HG03280 (cell line): Measurements from ENCODE around the gene BIRC2.
"Not testable (repeated sequence)": the region's sequence is repeated elsewhere in the genome, so short reads cannot be mapped to it uniquely, and the experiment has no call there.

Experiments
- ATAC-seq: cut with Tn5 transposase; IDR thresholded peaks from one replicate; pipeline ENCODE4 v1.9.1; 2021; ENCODE audit warnings: mild to moderate bottlenecking, moderate library complexity; ENCODE audit not compliant: unreplicated experiment

Gene BIRC2

DNA sequence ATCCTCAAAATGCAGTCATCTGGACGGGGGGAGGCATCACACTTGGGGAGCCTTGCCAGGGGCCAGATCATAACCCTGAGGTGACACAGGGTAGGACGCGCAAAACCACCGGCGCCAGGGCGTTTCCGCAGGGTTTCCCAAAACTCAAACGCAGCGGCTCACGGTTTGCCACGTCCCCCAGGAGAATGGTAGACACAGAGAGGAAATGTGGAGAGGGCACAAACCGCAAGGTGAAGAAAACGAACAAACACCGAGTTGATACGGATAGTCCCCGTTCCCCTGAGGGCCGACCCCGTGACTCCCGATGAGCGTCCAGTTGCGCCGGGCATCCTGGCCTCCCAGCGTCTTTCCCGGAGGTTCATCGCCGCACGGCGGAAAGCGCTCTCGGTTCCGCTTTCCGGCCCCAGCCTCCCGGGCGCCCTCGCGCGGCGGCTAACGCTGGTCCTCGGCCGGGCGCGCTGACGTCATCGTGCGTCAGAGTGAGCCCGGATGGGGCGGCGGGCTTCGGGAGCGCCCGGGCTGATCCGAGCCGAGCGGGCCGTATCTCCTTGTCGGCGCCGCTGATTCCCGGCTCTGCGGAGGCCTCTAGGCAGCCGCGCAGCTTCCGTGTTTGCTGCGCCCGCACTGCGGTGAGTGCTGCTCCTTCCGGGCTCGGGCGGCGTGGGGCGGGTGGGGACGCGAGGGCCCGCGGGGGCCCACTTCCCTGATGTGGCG lies at the start of gene BIRC2:
Gene BIRC2 (plus strand): TSS at position 467 of the 714 bp plus-strand sequence. CDS start 2,641 bp downstream, outside the sequence.
- ATAC-seq = peak; percentile 93

- ATAC-seq = not testable (repeated sequence)
Observed at GRCh38 chr11:102300837-102301236, 46.2 kb upstream of the BIRC2 start.

DNA sequence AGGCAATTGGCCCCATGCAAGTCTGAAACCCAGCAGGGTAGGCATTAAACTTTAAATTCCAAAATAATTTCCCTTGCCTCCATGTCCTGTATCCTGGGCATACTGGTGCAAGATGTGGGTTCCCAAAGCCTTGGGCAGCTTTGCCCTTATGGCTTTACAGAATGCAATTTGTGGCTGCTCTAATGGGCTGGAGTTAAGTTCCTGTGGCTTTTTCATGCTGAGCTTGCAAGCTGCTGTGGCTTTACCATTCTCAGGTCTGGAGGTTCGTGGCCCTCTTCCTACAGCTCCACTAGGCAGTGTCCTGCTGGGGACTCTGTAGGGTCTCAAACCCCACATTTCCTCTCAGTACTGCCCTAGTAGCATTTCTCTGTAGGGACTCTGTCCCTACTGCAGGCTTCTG lies 44.8 kb upstream of the BIRC2 start:
- ATAC-seq = no peak

DNA sequence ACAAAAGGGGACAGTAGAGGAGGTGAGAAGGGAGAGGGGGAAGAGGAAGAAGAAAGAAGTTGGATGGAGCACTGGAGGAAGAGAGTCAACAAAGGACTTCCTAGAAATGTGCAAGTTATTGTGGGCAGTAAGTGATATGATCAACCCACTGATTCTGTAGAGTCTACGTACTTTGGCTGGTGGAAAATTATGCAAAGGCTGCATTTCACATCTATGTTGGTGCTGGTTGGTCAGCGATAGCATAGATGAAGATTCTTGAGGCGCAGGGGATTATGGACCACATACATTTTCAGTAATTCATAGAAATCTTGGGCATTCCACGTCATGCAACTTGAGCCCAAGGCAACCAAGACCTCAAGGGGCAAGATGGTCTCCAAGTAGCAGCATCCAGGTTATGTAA lies 42.3 kb upstream of the BIRC2 start:
- no peak for ATAC-seq

DNA sequence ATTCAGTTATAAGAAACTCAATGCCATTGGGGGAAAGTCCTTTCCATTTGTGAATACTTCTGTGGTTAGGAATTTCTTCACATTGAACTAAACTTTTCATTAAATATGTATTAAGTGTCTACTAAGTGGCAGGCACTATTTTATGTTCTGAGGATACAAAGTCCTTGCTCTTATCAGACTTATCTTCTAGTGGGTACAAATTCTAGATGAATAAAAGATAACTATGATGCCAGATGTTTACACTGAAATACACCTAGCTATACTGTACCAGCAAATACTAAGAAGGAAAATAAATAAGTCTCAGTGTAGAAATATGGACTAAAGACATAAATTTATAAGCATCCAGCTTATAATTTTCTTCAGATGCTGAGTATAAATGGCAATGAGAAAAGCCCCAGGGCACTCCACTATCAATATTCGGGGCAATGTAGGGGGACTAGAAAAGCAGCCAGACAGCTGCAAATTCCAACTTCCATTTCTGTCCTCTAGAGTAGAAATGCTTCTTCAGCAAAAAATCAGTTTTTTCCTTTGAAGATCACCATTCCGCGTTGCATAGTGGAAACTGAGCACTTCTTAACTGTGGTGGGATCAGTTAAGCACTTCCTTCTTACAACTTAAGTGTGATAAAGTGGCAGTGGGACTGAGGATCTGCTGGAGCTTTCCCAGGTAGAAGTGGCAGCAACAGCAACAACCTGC lies 41.5 kb upstream of the BIRC2 start:
- no peak for ATAC-seq

- ATAC-seq = no peak
Observed at GRCh38 chr11:102306048-102306597, 40.9 kb upstream of the BIRC2 start.

GRCh38 chr11:102306817-102307726 lies 39.9 kb upstream of the BIRC2 start:
- ATAC-seq = no peak

DNA sequence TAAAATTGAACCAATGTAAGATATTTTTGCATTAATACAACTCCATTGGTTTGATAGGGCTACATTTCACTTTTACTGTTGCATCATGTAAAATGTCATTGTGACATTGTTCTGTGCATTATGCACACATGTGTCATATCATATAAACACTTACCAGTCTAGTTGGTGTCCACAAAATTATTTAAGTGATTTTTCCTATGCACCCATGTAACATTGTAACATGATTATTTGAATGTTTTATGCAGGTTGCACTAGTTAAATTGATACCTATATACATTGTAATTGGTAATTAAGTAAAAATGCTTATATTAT lies 39.3 kb upstream of the BIRC2 start:
- ATAC-seq = no peak

- ATAC-seq = no peak
Observed at GRCh38 chr11:102309621-102310541, 37.1 kb upstream of the BIRC2 start.

- no peak for ATAC-seq
Observed at GRCh38 chr11:102312667-102313066, 34.3 kb upstream of the BIRC2 start.

GRCh38 chr11:102313238-102313940 lies 33.6 kb upstream of the BIRC2 start:
- ATAC-seq = no peak

- ATAC-seq = no peak
Observed at GRCh38 chr11:102314784-102315183, 32.2 kb upstream of the BIRC2 start.

DNA sequence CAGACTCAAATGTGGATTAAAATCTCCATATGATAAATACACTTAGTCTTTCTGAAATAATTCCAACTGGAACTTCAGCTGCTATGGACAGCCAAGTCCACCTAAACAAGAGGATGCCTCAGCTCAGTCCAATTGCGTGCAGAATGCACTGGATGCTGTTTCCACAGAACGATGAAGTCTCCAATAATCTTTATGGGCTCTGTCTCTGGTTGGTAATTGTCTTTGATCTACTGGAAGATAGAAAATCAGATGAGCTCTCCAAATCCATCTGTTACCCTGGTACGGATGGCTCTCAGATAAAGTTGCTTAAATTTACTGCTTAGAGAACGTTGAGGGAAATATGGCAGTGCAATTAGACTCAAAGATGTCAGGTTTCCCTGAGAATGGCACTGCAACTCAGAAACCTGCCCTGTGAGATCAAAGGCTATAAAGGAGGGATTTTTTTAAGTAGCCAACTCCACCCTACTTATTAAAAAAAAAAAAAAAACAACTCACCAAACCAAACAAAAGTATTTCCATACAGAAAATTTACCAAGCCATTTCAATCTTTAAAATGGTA lies 30.6 kb upstream of the BIRC2 start:
- no peak for ATAC-seq

- ATAC-seq = peak; percentile 84
Observed at GRCh38 chr11:102317099-102317767, 29.8 kb upstream of the BIRC2 start, which contains the start of gene BIRC3. TSS of gene BIRC3 (plus strand) at chr11:102317484. CDS start at chr11:102324510, 7,026 bp downstream.

GRCh38 chr11:102317768-102318103 lies 29.3 kb upstream of the BIRC2 start:
- ATAC-seq = no peak

DNA sequence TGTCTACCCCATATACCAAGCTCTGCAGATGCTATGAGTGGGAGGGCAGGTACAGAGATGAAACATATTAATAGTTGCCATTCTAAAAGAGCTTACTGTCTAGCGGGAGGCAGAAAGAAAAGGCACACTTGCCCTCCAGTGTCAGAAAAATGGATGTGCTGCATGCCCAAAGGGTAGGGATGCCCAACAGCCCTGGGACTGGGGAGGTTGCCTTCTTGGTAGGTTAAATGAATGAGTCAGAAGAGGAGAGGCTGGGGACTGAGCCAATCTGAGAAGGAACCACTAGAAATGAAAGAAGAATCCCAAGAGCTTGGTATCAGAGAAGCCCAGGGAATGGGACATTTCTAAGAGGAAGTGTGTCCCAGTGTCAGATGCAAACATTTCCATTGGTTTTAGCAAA lies 28.5 kb upstream of the BIRC2 start:
- ATAC-seq = no peak

DNA sequence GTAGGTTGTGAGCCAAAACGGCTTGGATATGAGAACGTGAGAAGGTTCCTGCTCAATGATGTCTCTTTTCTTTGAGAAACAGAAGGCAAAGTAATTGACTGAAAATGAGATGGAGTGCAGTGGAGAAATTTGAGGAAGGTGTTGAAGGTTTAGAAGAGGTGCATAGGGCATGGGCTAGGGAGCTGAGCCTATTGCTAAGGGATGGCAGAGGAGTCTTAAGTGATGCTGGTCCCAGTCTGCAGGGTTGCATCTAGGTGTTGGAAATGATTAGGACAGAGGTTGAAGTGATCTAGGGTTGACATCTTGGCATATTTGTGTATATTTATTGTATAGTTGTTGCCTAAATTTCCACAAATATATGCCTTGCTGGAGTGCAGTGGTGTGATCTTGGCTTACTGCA lies 27.5 kb upstream of the BIRC2 start:
- no peak for ATAC-seq

GRCh38 chr11:102320188-102320587 lies 26.8 kb upstream of the BIRC2 start:
- no peak for ATAC-seq

DNA sequence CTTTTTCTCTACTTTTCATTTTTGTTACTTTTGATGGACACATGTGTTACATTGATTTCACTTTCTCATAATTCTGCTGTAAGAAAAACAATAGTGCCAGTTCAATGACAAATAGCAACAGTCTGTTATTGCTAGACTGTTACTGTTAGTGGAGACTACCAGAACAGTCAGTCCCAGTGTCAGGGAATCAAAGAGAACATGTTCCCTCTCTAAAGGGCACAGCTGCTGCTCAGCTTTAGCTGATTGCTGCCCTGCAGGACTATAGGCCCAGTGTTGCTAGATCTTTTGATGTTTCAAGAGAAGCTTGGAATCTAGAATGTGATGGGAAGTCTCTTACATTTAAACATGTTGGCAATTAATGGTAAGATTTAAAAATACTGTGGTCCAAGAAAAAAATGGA lies 26.3 kb upstream of the BIRC2 start:
- no peak for ATAC-seq
